Activated naive CD4-positive, alpha-beta T cell treated with anti-CD3 and anti-CD28 coated beads for 36 hours (primary cell): ENCODE results near the gene CELF4. TPM values are rescaled to one million over a fixed set of nuclear protein-coding genes. Genes with fewer than 3 reads are reported as not detected.

ENCODE experiments used
- CTCF ChIA-PET: fragments of 350-600 bp; sonication (Branson Sonifier 250); formaldehyde crosslinking; loops from one replicate; lab custom pipeline; 2021; ENCODE audit warnings: antibody characterized with exemption; lab: Charles Lee
- DNase-seq: peaks from one replicate; pipeline ENCODE4 v3.0.0-alpha.2; 2020
- H3K27ac Mint-ChIP-seq: one replicate; pipeline ENCODE4 v1.8.0; 2021; ENCODE audit warnings: mild to moderate bottlenecking, mixed read lengths
- H3K27me3 Mint-ChIP-seq: one replicate; pipeline ENCODE4 v1.8.0; 2021; ENCODE audit warnings: low read depth, mixed read lengths
- H3K36me3 Mint-ChIP-seq: one replicate; pipeline ENCODE4 v1.8.0; 2021; ENCODE audit warnings: low read depth, mixed read lengths
- H3K4me1 Mint-ChIP-seq: one replicate; pipeline ENCODE4 v1.8.0; 2021; ENCODE audit warnings: low read depth, mixed read lengths
- H3K4me3 Mint-ChIP-seq: one replicate; pipeline ENCODE4 v1.8.0; 2021; ENCODE audit warnings: mild to moderate bottlenecking, moderate library complexity, mixed read lengths
- H3K9me3 Mint-ChIP-seq: one replicate; pipeline ENCODE4 v1.8.0; 2021; ENCODE audit warnings: mixed read lengths
- intact Hi-C: fragments of 100-400 bp; cut with micrococcal nuclease; formaldehyde crosslinking; loops from one replicate; pipeline ENCODE4 v1.15.1; 2023
- total RNA-seq, 2 experiments: library from RNA; stranded (reverse); gene quantifications; one replicate each; pipeline ENCODE4 v1.2.3, GENCODE V29; 2021

Gene CELF4
- total RNA-seq, 2 experiments from 2014 or later = not detected

DNA sequence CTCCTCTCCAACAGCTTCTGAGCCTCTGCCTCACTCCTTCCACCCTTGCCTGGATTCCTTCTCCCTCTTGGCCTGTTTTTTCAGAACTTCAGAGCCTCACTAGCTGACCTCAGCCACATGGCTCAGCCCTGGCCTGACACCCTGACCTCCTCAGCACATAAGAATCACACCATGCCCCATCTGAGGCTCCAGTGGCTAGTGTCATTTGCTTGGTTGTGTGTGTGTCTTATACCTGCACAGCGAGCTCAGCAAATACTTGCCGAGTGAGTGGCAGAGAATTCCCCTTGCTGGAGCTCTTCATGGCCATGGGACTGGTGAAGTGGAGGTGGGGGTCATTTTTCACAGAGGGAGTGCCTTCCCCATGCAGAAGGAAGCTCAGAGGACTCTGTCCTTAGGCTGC lies 70.2 kb downstream of the CELF4 start:
- intact Hi-C loops = no loop called here
- Mint-ChIP-seq H3K27me3 (peaks cover 21% of the 10 kb centered on the region), H3K4me1 (no peaks in the 10 kb centered on the region), H3K4me3 (no peak overlapping the region), H3K9me3 (no peaks in the 10 kb centered on the region), H3K36me3 (no peaks in the 10 kb centered on the region), H3K27ac (no peak overlapping the region)
- no peak for DNase-seq
- CTCF ChIA-PET = no interaction called here

DNA sequence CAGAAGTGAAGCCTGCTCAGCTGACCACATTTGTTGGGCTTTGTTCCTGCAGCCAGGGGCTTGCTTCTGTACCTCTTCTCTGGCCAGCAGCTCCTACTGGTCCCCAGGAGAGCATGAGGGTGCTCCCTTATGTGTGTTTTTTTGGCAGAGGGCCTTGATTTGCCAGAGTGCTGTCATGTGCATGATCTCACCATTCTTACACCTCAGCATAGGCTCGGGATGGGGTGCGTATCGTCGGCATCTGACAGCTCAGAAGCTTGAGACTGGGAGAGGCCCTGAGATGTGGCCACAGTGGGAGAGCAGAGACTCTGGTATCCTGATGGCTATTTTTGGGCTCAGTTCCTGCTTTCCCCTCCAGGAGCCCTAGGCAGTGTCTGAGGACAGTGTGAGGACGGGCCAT lies 71.2 kb downstream of the CELF4 start:
- Mint-ChIP-seq H3K36me3 (no peaks in the 10 kb centered on the region), H3K4me3 (no peak overlapping the region), H3K4me1 (no peaks in the 10 kb centered on the region), H3K27me3 (peaks cover 21% of the 10 kb centered on the region), H3K9me3 (no peaks in the 10 kb centered on the region), H3K27ac (no peak overlapping the region)
- CTCF ChIA-PET = interaction anchor here (0.8 kb wide), 1 partner anchor 9 kb away, joined by 3 read pairs; no protein-coding TSS in a partner anchor
- no peak for DNase-seq
- intact Hi-C loops = no loop called here

DNA sequence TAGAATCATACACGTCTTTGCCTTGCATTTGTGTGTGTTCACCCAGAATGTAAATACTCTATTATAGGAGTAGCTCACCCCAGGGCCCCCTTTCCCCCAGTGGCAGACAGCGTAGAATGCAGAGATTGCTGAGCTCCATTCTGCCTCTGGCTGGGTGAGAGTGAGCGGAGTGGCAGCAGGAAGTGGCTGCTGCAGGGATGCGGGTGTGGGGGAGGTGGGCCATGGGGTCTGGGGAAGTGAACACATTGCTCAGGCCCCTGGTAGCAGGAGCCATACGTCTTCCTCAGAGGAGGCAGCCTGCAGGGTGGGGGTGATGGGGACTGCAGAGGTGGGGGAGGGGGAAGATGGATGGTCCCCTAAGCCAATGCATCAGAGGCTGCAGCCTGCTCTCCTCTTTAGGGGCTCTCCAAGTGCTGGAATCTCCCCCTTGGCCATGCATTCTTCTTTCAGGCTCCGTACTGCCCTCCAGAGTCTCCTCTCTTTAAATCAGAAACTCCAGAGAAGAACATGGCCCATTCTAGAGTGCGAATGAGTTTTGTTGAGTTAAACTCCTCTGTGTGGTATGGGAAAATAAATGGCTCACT lies 72.2 kb downstream of the CELF4 start:
- H3K36me3 Mint-ChIP-seq = no peaks in the 10 kb centered on the region
- H3K27me3 Mint-ChIP-seq = peaks cover 23% of the 10 kb centered on the region
- no peak for DNase-seq
- CTCF ChIA-PET = interaction anchor here (0.8 kb wide), 1 partner anchor 10 kb away, joined by 3 read pairs; no protein-coding TSS in a partner anchor
- H3K9me3 Mint-ChIP-seq = no peaks in the 10 kb centered on the region
- intact Hi-C loops = no loop called here
- H3K4me3 Mint-ChIP-seq = no peak overlapping the region
- no peak overlapping the region for H3K27ac Mint-ChIP-seq
- H3K4me1 Mint-ChIP-seq = no peaks in the 10 kb centered on the region

DNA sequence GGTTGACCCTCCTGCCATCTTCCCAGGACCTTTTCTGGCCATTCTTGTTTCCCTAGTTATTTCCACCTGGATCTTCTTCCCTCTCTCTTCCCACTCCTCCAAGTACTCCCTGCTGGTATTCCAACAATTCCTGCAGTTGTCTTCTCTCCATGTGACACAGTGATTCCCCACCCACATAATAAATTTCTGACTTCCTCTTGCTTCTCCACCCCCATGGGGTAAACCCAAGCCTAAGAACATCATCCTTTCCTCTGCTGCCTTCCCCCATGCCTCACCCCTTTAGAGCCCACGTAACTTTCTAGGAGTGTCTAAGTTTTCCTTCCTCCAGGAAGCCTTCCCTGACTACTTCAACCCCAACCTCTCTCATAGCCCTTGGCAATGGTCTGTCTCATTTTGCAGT lies 72.6 kb downstream of the CELF4 start:
- intact Hi-C loops = no loop called here
- Mint-ChIP-seq H3K27me3 (peaks cover 28% of the 10 kb centered on the region), H3K4me1 (no peaks in the 10 kb centered on the region), H3K27ac (no peak overlapping the region), H3K4me3 (no peak overlapping the region), H3K9me3 (no peaks in the 10 kb centered on the region), H3K36me3 (no peaks in the 10 kb centered on the region)
- DNase-seq = no peak
- CTCF ChIA-PET = no interaction called here

DNA sequence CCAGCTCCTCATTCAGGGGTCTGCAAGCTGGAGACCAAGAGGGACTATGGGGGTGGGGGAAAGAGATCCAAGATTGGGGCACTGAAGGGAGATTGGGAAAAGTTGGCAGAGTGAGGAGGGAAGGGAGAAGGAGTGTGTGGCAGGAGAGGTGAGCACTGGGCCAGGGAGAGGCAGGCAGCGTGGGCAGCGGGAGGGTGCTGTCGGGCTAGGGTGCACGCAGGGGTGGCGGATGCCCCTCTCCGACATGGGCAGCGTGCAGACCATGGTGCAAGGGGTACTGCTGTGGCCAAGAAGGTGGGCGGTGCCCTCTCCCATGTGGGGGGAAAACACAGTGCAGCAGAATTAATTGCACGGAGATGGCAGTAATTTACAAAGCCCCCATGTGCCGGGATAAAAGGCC lies 74.1 kb downstream of the CELF4 start:
- Mint-ChIP-seq H3K9me3 (no peaks in the 10 kb centered on the region), H3K4me1 (peaks cover 4% of the 10 kb centered on the region), H3K27me3 (peaks cover 42% of the 10 kb centered on the region), H3K4me3 (no peak overlapping the region), H3K36me3 (no peaks in the 10 kb centered on the region), H3K27ac (no peak overlapping the region)
- CTCF ChIA-PET = no interaction called here
- intact Hi-C loops = no loop called here
- no peak for DNase-seq

DNA sequence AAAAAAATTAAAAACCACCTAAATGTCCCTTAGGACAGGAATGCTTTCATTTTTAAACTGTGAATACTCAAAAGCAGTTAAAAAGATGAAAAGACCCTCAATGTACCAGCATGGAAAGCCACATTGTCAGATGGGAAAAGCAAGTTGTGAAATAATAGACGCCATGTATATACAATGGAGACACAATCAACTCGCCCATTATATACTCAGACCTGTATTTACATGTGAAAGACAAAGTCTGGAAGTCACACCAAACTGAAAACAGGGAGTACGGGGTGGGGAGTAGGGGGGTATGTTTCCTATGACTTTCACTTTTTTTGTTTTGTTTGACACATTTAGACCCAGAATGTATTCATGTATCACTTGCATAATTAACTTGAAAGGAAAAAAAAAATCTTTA lies 75.6 kb downstream of the CELF4 start:
- CTCF ChIA-PET = no interaction called here
- Mint-ChIP-seq H3K9me3 (no peaks in the 10 kb centered on the region), H3K36me3 (no peaks in the 10 kb centered on the region), H3K27ac (no peak overlapping the region), H3K4me3 (no peak overlapping the region), H3K4me1 (peaks cover 9% of the 10 kb centered on the region), H3K27me3 (peaks cover 52% of the 10 kb centered on the region)
- intact Hi-C loops = no loop called here
- no peak for DNase-seq

DNA sequence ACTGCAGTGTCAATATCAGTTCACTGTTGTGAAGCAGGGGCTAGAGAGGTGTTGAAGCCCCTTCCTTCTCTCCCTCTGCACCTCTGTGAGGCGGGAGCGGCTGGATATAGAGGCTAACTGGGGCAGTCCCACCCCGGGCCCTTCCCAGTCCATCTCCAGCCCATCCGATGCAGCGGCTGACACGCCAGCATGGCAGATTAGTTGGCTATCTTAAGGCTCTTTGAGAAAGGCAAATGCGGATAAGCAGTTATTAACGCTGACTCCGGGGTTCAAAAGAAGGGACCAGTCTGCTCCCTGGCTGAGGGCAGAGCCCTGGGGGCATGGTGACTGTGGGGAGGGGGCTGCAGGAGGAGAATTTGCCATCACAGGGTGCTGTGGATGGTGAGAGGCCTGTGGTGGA lies 76.6 kb downstream of the CELF4 start:
- H3K4me3 Mint-ChIP-seq = no peak overlapping the region
- no peaks in the 10 kb centered on the region for H3K36me3 Mint-ChIP-seq
- DNase-seq = no peak
- no peaks in the 10 kb centered on the region for H3K9me3 Mint-ChIP-seq
- intact Hi-C loops = no loop called here
- no peak overlapping the region for H3K27ac Mint-ChIP-seq
- H3K27me3 Mint-ChIP-seq = peaks cover 59% of the 10 kb centered on the region
- CTCF ChIA-PET = no interaction called here
- H3K4me1 Mint-ChIP-seq = peaks cover 10% of the 10 kb centered on the region

DNA sequence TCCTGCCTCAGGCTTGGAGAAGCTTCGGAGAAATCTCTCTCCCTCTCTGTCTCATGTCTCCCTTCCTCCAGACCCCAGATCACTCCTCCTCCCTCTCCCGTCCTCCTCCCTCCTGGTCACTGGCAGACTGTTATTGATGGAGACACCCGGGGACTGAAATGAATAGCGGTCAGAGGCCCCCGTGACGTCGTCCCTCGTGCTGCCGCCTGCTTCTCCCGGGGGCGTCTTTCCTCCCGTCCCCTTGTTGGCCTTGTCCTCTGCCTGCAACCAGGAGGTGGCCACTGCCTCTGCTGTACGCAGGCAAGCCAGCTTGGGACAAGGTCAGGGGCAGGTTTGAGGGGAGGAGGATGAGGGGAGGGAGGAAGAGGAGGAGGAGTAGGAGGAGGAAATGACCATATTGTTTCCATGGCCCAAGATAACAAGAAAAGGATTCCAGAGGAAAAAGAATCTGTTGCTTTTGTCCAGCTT lies 78.2 kb downstream of the CELF4 start:
- Mint-ChIP-seq H3K4me3 (no peak overlapping the region), H3K27ac (no peak overlapping the region), H3K36me3 (no peaks in the 10 kb centered on the region), H3K27me3 (peaks cover 63% of the 10 kb centered on the region), H3K9me3 (no peaks in the 10 kb centered on the region), H3K4me1 (peaks cover 10% of the 10 kb centered on the region)
- intact Hi-C loops = no loop called here
- CTCF ChIA-PET = interaction anchor here (1.1 kb wide), 1 partner anchor 146 kb away, joined by 3 read pairs; no protein-coding TSS in a partner anchor
- no peak for DNase-seq

DNA sequence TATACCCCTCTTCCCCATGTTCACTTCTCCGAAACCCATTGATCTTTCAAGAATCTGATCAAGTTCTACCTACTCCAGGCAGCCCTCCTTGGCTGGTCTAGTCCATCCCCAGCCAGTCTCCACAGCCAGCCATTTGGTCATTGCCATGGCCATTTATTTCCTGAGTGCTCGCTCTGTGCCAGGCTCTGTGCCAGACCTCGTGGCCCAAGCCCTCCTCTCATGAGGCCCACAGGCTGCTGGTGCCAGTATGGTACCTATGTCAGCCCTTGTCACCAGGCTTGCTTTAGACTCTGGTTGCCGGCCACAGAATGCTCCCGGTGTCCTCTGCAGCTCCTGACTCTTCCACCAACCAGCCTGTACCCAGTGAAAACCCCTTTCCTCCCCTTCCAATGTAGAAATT lies 78.8 kb downstream of the CELF4 start:
- H3K4me3 Mint-ChIP-seq = no peak overlapping the region
- H3K36me3 Mint-ChIP-seq = no peaks in the 10 kb centered on the region
- intact Hi-C loops = no loop called here

DNA sequence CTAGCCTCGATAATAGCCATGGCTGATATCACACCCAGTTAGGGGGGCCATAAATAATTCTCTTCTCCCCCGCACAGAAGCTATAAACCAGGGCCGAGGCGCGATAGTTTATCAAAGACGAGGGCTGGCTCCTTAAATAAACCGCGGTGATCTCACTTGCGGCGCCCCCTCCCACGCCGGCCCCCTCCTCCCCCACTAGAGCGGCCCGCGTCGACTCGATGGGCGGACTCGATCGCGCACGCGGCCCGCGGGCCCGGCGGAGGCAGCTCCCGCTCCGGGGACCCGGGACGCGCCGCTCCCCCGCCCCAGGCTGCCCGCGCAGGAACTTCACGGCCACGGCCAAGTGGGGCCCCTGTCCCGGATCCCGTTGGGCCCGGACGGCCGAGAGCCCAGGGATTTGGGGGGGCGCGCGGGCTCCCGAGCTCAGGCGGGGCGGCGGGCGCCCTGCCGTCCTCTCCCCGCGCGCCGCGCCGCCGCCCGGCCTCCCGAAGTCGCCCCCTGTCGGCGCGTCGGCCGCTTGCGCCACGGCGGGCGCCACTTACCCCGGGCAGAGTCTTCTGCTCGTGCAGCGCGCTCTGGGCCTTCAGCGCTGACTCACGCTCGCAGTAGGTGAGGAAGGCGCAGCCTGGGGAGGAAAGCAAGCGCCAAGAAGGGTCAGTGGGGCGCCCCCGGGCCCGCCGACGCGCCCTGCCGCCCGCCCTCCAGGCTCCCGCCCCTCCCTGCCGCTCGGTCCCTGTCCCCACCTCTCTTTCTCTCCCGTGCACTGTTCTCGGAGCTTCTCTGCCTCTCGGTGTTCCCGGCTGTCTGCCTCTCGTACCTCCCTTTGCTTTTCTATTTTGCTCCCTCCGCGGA lies 80.4 kb downstream of the CELF4 start:
- DNase-seq = peak; percentile 23
- Mint-ChIP-seq H3K27me3 (peaks cover 69% of the 10 kb centered on the region), H3K9me3 (no peaks in the 10 kb centered on the region), H3K4me1 (peaks cover 10% of the 10 kb centered on the region), H3K36me3 (no peaks in the 10 kb centered on the region), H3K27ac (no peak overlapping the region), H3K4me3 (no peak overlapping the region)
- CTCF ChIA-PET = no interaction called here
- intact Hi-C loops = no loop called here

More for the DNA sequence above, 78.8 kb downstream of the CELF4 start:
- no peak overlapping the region for H3K27ac Mint-ChIP-seq
- no peaks in the 10 kb centered on the region for H3K9me3 Mint-ChIP-seq
- no peak for DNase-seq
- H3K27me3 Mint-ChIP-seq = peaks cover 67% of the 10 kb centered on the region
- H3K4me1 Mint-ChIP-seq = peaks cover 10% of the 10 kb centered on the region
- CTCF ChIA-PET = interaction anchor here (0.7 to 1.1 kb wide), 2 partner anchors 52 to 145 kb away, joined by 3 read pairs; no protein-coding TSS in a partner anchor

DNA sequence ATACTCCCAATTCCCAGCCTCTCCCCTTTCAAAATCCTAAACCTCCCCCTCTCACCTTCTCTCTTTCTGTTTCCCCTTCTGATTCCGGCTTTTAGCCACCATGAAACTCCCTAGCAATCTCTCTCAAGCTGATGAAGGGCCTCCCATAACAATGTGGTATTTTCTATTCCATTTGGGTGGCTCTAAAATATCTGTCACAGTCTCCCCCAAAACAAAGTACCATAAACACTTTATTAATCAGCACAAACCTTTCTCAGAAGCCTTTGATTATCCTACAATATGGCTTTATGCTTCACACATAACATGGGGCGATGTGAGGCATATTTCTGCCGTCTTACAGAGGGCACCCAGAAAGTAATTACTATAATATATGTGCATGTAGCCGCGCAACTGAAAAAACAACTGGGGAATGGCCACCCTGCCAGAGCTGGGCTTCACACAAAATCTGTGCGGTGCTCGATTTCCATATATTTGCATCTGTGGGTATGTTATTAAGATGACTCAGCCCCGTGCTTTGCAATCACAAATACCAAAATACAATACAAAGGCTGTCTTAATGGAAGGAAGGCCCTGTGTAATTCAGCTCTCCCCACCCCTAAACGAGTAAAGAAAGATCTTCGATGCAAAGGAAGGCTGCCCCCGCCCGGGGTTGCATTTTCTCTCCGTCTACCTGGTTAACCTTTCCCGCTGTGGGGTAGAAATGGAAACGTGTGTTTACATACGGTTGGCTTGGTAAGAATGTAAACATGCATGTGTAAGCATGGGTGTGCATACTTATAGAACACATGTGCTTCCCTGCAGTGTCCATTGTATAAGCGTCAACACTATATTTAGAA lies 81.4 kb downstream of the CELF4 start:
- Mint-ChIP-seq H3K4me1 (peaks cover 10% of the 10 kb centered on the region), H3K9me3 (no peaks in the 10 kb centered on the region), H3K27me3 (peaks cover 63% of the 10 kb centered on the region), H3K27ac (no peak overlapping the region), H3K4me3 (no peak overlapping the region), H3K36me3 (no peaks in the 10 kb centered on the region)
- CTCF ChIA-PET = interaction anchor here (0.6 kb wide), 1 partner anchor 11 kb away, joined by 3 read pairs; no protein-coding TSS in a partner anchor
- DNase-seq = no peak
- intact Hi-C loops = no loop called here
